Inferior parietal cortex (tissue), 1 donor: ENCODE results near the gene URAD.

Experiments
- DNase-seq: peaks from one replicate; pipeline ENCODE4 v3.0.0-alpha.2; 2016; ENCODE audit errors: extremely low spot score

Gene URAD

GRCh38 chr13:27956576-27957300, 31.8 kb downstream of the URAD start:
- no peak for DNase-seq

GRCh38 chr13:27955014-27955591, 33.4 kb downstream of the URAD start:
- DNase-seq = no peak

- DNase-seq = no peak
These were observed 34.1 kb downstream of the URAD start for GRCh38 chr13:27954406-27954851.

- peak; percentile 11 for DNase-seq
These were observed 34.7 kb downstream of the URAD start for GRCh38 chr13:27953676-27954405.

GRCh38 chr13:27952876-27953675, 35.4 kb downstream of the URAD start:
- no peak for DNase-seq

- no peak for DNase-seq
These were observed 45.5 kb downstream of the URAD start for GRCh38 chr13:27942972-27943371.

- no peak for DNase-seq
These were observed 54.7 kb downstream of the URAD start for GRCh38 chr13:27933580-27934328.

GRCh38 chr13:27933118-27933517, 55.4 kb downstream of the URAD start:
- DNase-seq = no peak

- no peak for DNase-seq
These were observed 58.6 kb downstream of the URAD start for GRCh38 chr13:27929868-27930267.

GRCh38 chr13:27928805-27929753, 59.4 kb downstream of the URAD start:
- no peak for DNase-seq

- no peak for DNase-seq
These were observed 60.1 kb downstream of the URAD start for GRCh38 chr13:27928353-27928804.
